Sigmoid colon (tissue), 7 donors: Measurements from ENCODE around the gene RAB41. TPM values are rescaled to one million over a fixed set of nuclear protein-coding genes. Genes with fewer than 3 reads are reported as not detected.
"Not testable (repeated sequence)": the region's sequence is repeated elsewhere in the genome, so short reads cannot be mapped to it uniquely, and the experiment has no call there.

Source experiments
- DNase-seq: peaks from one replicate; pipeline ENCODE4 v3.0.0-alpha.2; 2019
- H3K27ac ChIP-seq, 4 donors: fragments of 200-600 bp; sonication (generic); one replicate each; pipeline ENCODE4 v1.5.1; 2016 to 2019; ENCODE audit warnings: mild to moderate bottlenecking in 1 of 4
- H3K27me3 ChIP-seq, 3 donors: fragments of 200-600 bp; sonication (generic); one replicate each; pipeline ENCODE4 v1.5.1; 2019; ENCODE audit warnings: mild to moderate bottlenecking in 1 of 3
- H3K36me3 ChIP-seq, 4 donors: fragments of 200-600 bp; sonication (generic); one replicate each; pipeline ENCODE4 v1.5.1; 2016 to 2019
- H3K4me1 ChIP-seq, 4 donors: fragments of 200-600 bp; sonication (generic); one replicate each; pipeline ENCODE4 v1.5.1; 2017 to 2019
- H3K4me3 ChIP-seq, 4 donors: fragments of 200-600 bp; sonication (generic); one replicate each; pipeline ENCODE4 v1.5.1; 2017 to 2019; ENCODE audit warnings: mild to moderate bottlenecking in 2 of 4, moderate library complexity in 1 of 4
- H3K9me3 ChIP-seq, 4 donors: fragments of 200-600 bp in 3 of 4; sonication (generic) in 3 of 4; one replicate each; pipeline versions ENCODE4 v1.5.1 to v1.6.1; 2013 to 2019
- EP300 ChIP-seq, 4 donors: sonication (generic); formaldehyde crosslinking; IDR thresholded peaks; one replicate each; pipeline ENCODE4 v1.6.1; 2017; ENCODE audit warnings: antibody characterized with exemption in 4 of 4
- POLR2A ChIP-seq, 2 donors: fragments of 450-650 bp; IDR thresholded peaks; one replicate each; pipeline ENCODE4 v1.6.1; 2016; ENCODE audit warnings: antibody characterized with exemption in 2 of 2, mild to moderate bottlenecking in 2 of 2, moderate library complexity in 2 of 2
- POLR2AphosphoS5 ChIP-seq, 4 donors: sonication (generic); formaldehyde crosslinking; IDR thresholded peaks; one replicate each; pipeline ENCODE4 v1.6.1; 2017; ENCODE audit warnings: antibody characterized with exemption in 4 of 4
- WGBS, 2 donors: extraction: QIAGEN DNeasy Blood & Tissue Kit; methylation state at CpG; one replicate each; pipeline ENCODE4 v1.1.7; 2013; 5-methylcytosine and 5-hydroxymethylcytosine counted together
- intact Hi-C: fragments of 100-400 bp; cut with DNase I; formaldehyde crosslinking; loops from one replicate; pipeline ENCODE4 v1.15.1; 2023
- polyA plus RNA-seq, 3 donors: library from polyadenylated mRNA; stranded (reverse); fragments of 200-250 nt; gene quantifications; one replicate each; pipeline ENCODE4 v1.2.3, GENCODE V29; 2013
- total RNA-seq, 4 donors: library from RNA; depleted of rRNA; stranded (reverse); fragments of >200 nt; gene quantifications; one replicate each; pipeline ENCODE4 v1.1.0, GENCODE V29; 2016
- TF ChIP-seq, protein P1 (sequence below), 4 experiments: fragments of 450-650 bp in 3 of 4; fragments of 200-600 bp in 1 of 4; IDR thresholded peaks; one replicate each; pipeline ENCODE4 v1.5.1; 2016 to 2019; ENCODE audit warnings: antibody characterized with exemption in 4 of 4, mild to moderate bottlenecking in 3 of 4, moderate library complexity in 2 of 4
- donor health status: healthy with polysubstance abuse.
- donor health status: Bipolar disorder and iron deficiency.
- donor health status: healthy.

RAB41 gene
- not detected for total RNA-seq
- polyA plus RNA-seq: under 1 TPM in 1 of 3 donors, not detected in 2; 0.10 TPM

DNA sequence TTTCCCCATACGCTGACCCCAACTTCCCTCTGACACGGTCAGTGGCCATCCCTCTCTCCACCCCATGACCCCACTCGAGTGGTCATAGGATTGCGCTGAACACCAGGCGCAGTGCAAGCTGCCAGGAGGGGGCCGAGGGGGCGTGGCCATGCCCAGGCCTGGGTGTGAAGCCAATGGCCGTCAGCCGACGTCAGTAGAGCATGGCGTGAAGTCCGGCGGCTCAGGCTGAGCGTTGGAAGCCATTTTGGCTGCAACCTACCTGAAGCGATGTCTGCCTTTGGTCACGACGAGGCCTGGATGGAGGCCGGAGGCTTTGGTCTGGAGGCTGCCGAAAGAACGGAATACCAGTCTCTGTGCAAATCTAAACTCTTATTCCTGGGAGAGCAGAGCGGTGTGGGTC lies at the start of gene RAB41:
TSS of gene RAB41 (plus strand) at position 222 of the 400 bp plus-strand sequence. CDS start at position 268, 46 bp downstream.
- H3K27me3 ChIP-seq: peaks cover 0 to 4% (median 0%) of the 10 kb centered on the region in 3 donors
- no peak for DNase-seq
- H3K4me1 ChIP-seq: no peaks in the 10 kb centered on the region
- no peak within 1 kb of the TSS for H3K27ac ChIP-seq
- peaks cover 0 to 2% (median 0%) of the 10 kb centered on the region in 4 donors for H3K36me3 ChIP-seq
- TF ChIP-seq POLR2AphosphoS5 (IDR thresholded peaks at IDR 0.05): no peak
- TF ChIP-seq EP300 (IDR thresholded peaks at IDR 0.05): no peak
- no peak for TF ChIP-seq POLR2A (IDR thresholded peaks at IDR 0.05)
- TF ChIP-seq, protein P1, sequence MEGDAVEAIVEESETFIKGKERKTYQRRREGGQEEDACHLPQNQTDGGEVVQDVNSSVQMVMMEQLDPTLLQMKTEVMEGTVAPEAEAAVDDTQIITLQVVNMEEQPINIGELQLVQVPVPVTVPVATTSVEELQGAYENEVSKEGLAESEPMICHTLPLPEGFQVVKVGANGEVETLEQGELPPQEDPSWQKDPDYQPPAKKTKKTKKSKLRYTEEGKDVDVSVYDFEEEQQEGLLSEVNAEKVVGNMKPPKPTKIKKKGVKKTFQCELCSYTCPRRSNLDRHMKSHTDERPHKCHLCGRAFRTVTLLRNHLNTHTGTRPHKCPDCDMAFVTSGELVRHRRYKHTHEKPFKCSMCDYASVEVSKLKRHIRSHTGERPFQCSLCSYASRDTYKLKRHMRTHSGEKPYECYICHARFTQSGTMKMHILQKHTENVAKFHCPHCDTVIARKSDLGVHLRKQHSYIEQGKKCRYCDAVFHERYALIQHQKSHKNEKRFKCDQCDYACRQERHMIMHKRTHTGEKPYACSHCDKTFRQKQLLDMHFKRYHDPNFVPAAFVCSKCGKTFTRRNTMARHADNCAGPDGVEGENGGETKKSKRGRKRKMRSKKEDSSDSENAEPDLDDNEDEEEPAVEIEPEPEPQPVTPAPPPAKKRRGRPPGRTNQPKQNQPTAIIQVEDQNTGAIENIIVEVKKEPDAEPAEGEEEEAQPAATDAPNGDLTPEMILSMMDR (IDR thresholded peaks at IDR 0.05): no peak
- WGBS, 2 donors: 94 to 97% methylated on average over 21 of the region's 21 CpGs
- H3K9me3 ChIP-seq: no peaks in the 10 kb centered on the region
- H3K4me3 ChIP-seq: no peak within 1 kb of the TSS
- intact Hi-C loops: loop anchor here (10.0 kb wide), 1 partner anchor 147 kb away; the partner anchor contains the start of gene IGBP1

DNA sequence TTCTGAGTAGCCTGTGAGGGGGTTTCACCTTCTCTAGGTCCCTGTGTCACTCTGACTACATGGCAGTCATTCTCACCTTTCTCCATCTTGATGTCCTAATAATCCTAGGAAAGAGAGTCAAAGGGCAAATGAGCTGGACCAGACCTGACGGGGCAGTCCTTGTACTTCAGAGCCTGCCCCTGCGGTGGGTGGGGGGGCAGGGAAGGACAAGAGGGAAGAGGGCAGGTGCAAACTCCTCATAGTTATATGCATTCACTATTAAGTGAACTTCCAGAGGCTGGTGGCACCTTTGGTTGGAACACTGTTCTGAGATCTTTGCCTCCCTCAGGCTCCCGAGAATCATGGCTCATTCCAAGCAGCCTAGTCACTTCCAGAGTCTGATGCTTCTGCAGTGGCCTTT lies 47.6 kb upstream of the RAB41 start, which contains the start of gene AWAT1:
TSS of gene AWAT1 (plus strand) at position 301 of the 400 bp plus-strand sequence. CDS start at position 342, 41 bp downstream.
- TF ChIP-seq EP300 (IDR thresholded peaks at IDR 0.05) (no peak), POLR2A (IDR thresholded peaks at IDR 0.05) (no peak), POLR2AphosphoS5 (IDR thresholded peaks at IDR 0.05) (no peak)
- TF ChIP-seq, protein P1 (IDR thresholded peaks at IDR 0.05): no peak
- Histone ChIP-seq H3K27me3 (no peaks in the 10 kb centered on the region), H3K9me3 (no peaks in the 10 kb centered on the region), H3K4me3 (no peak within 1 kb of the TSS), H3K27ac (no peak within 1 kb of the TSS), H3K4me1 (no peaks in the 10 kb centered on the region), H3K36me3 (no peaks in the 10 kb centered on the region)
- intact Hi-C loops: no loop called here
- WGBS, 2 donors: 73 to 93% methylated on average over 3 of the region's 3 CpGs
- no peak for DNase-seq

DNA sequence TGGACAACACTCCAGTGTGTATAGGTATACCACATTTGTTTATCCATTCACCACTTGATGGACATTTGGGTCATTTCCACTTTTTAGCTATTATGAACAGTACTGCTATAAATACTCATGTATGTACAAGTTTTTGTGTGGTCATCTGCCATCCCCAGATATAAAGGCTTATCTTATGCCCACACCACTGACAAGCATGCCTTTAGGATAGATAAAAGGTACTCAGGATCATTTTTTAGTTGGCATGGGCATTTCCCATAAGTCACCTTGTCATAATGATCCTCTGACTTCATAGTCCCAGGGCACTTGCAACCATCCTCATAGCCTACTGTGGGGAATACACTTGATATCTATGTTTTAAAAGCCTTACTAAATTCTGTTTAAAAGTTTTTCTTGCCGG lies 41.2 kb upstream of the RAB41 start:
- no peaks in the 10 kb centered on the region for H3K36me3 ChIP-seq
- H3K27me3 ChIP-seq: no peaks in the 10 kb centered on the region
- WGBS, 2 donors: 97 to 100% methylated on average over 1 of the region's 1 CpG
- H3K9me3 ChIP-seq: no peaks in the 10 kb centered on the region
- intact Hi-C loops: no loop called here
- H3K4me1 ChIP-seq: no peaks in the 10 kb centered on the region
- H3K27ac ChIP-seq: no peak overlapping the region
- no peak for DNase-seq
- TF ChIP-seq POLR2AphosphoS5 (IDR thresholded peaks at IDR 0.05): no peak
- TF ChIP-seq EP300 (IDR thresholded peaks at IDR 0.05): no peak
- no peak for TF ChIP-seq POLR2A (IDR thresholded peaks at IDR 0.05)
- TF ChIP-seq, protein P1 (IDR thresholded peaks at IDR 0.05): no peak
- H3K4me3 ChIP-seq: no peak overlapping the region

DNA sequence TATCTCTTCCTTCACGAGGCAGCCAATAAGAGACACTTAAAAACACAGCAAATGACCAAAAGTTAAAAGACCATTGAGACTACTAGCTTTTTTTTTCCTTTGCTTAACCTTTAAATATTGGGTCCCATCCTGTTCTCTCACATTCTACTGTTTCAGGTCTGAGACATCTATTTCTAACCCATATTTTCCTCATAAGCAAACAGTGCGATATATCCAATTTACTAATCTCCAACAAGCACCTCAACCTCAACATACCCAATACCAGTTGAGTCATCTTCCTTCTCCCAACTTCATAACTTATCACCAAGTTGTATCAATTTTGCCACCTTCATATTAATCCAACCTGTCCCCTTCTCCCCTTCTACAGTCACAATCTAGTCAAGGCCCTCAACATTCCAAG lies 40.5 kb upstream of the RAB41 start:
- H3K27ac ChIP-seq: no peak overlapping the region
- no peaks in the 10 kb centered on the region for H3K36me3 ChIP-seq
- TF ChIP-seq POLR2A (IDR thresholded peaks at IDR 0.05): no peak
- no peak for TF ChIP-seq EP300 (IDR thresholded peaks at IDR 0.05)
- TF ChIP-seq POLR2AphosphoS5 (IDR thresholded peaks at IDR 0.05): no peak
- TF ChIP-seq, protein P1 (IDR thresholded peaks at IDR 0.05): no peak
- no peaks in the 10 kb centered on the region for H3K4me1 ChIP-seq
- no peaks in the 10 kb centered on the region for H3K27me3 ChIP-seq
- no peak overlapping the region for H3K4me3 ChIP-seq
- no peak for DNase-seq
- WGBS, 2 donors: 85 to 94% methylated on average over 2 of the region's 2 CpGs
- no peaks in the 10 kb centered on the region for H3K9me3 ChIP-seq
- intact Hi-C loops: no loop called here

DNA sequence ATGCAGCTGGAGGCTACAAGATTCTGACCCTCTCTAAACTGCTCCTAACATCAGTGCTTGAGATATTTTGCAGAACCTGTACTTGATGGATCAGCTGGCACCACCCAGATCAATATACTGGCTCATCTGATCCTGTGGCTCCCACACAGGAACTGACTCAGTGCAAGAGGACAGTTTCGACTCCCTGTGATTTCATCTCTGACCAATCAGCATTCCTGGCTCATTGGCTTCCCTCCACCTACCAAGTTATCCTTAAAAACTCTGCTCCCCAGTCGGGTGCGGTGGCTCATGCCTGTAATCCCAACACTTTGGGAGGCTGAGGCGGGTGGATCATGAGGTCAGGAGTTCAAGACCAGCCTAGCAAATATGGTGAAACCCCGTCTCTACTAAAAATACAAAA lies 38.4 kb upstream of the RAB41 start:
- intact Hi-C loops, H3K27ac ChIP-seq, H3K9me3 ChIP-seq, DNase-seq, H3K4me1 ChIP-seq, H3K36me3 ChIP-seq, H3K4me3 ChIP-seq, H3K27me3 ChIP-seq: not testable (repeated sequence)
- WGBS, 2 donors: 87 to 89% methylated on average over 5 of the region's 5 CpGs
